Sigmoid colon (tissue), 4 donors: ENCODE data around the gene KLHL42.

Experiments
- POLR2A ChIP-seq, 2 donors: fragments of 450-650 bp; IDR thresholded peaks; one replicate each; pipeline ENCODE4 v1.6.1; 2016; ENCODE audit warnings: antibody characterized with exemption in 2 of 2, mild to moderate bottlenecking in 2 of 2, moderate library complexity in 2 of 2
- POLR2AphosphoS5 ChIP-seq, 4 donors: sonication (generic); formaldehyde crosslinking; IDR thresholded peaks; one replicate each; pipeline ENCODE4 v1.6.1; 2017; ENCODE audit warnings: antibody characterized with exemption in 4 of 4
- TF ChIP-seq, protein P1 (sequence below), 4 experiments: fragments of 450-650 bp in 3 of 4; fragments of 200-600 bp in 1 of 4; IDR thresholded peaks; one replicate each; pipeline ENCODE4 v1.5.1; 2016 to 2019; ENCODE audit warnings: antibody characterized with exemption in 4 of 4, mild to moderate bottlenecking in 3 of 4, moderate library complexity in 2 of 4

DNA sequence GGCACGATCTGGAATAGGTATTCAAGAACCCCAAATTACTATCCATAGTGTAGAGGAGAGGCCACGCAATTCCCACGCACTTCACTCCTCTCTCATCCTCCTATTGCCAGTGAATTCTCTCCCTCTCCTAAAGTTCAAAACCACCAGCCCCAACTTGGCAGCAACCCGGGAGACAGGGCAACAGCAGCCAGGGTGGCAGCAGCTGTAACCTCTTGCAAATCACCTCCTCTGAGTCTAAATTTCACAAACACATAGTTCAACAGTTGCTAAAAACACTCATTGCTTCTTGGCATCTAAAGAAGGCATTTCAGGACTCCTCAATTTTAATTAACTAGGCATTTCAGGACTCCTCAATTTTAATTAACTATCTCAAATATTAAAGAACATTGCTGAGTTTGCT, 37.7 kb downstream of the KLHL42 start:
- TF ChIP-seq POLR2AphosphoS5 (IDR thresholded peaks at IDR 0.05) (no peak), POLR2A (IDR thresholded peaks at IDR 0.05) (no peak)
- TF ChIP-seq, protein P1, sequence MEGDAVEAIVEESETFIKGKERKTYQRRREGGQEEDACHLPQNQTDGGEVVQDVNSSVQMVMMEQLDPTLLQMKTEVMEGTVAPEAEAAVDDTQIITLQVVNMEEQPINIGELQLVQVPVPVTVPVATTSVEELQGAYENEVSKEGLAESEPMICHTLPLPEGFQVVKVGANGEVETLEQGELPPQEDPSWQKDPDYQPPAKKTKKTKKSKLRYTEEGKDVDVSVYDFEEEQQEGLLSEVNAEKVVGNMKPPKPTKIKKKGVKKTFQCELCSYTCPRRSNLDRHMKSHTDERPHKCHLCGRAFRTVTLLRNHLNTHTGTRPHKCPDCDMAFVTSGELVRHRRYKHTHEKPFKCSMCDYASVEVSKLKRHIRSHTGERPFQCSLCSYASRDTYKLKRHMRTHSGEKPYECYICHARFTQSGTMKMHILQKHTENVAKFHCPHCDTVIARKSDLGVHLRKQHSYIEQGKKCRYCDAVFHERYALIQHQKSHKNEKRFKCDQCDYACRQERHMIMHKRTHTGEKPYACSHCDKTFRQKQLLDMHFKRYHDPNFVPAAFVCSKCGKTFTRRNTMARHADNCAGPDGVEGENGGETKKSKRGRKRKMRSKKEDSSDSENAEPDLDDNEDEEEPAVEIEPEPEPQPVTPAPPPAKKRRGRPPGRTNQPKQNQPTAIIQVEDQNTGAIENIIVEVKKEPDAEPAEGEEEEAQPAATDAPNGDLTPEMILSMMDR (IDR thresholded peaks at IDR 0.05): no peak
